ENCODE measurements around the gene ATXN1. TPM values are rescaled to one million over a fixed set of nuclear protein-coding genes. Genes with fewer than 3 reads are reported as not detected.
A peak's percentile ranks its signal among the peaks of the same experiment; 100 is the strongest.

Gene ATXN1
- total RNA-seq, 5 donors from 2014 or later (not counting 1 experiment from before 2014, with no cell fraction given): 65.1 to 101 (median 77.5) TPM

GRCh38 chr6:16305788-16306187 lies 455.5 kb downstream of the ATXN1 start:
- H3K4me1 ChIP-seq (ENCODE audit: control insufficient read depth in 1 of 2, extremely low read depth in 1 of 2, insufficient read depth in 2 of 2, low read length in 2 of 2): no peaks in the 10 kb centered on the region
- peaks cover 0 to 28% of the 10 kb centered on the region in 2 donors for H3K36me3 ChIP-seq (ENCODE audit: control insufficient read depth in 2 of 2, extremely low read depth in 1 of 2, insufficient read depth in 1 of 2, low read length in 1 of 2)
- no peak overlapping the region for H3K27ac Mint-ChIP-seq
- WGBS (ENCODE audit: insufficient coverage): 96% methylated on average over 11 of the region's 19 CpGs
- CTCF ChIA-PET: interaction anchor here in 1 of 2 donors (0.6 kb wide), 1 partner anchor 17 kb away, joined by 3 read pairs; no protein-coding TSS in a partner anchor
- no peaks in the 10 kb centered on the region for H3K4me1 Mint-ChIP-seq
- no peak overlapping the region for H3K27ac ChIP-seq (ENCODE audit: low read length)
- DNase-seq (no peak), ATAC-seq (replicated peaks in 1 of 4) (no peak)
- POLR2A ChIA-PET: no interaction called here
- H3K27me3 Mint-ChIP-seq: no peaks in the 10 kb centered on the region
- H3K36me3 Mint-ChIP-seq: peaks cover 45% of the 10 kb centered on the region
- no peak overlapping the region for H3K4me3 ChIP-seq (ENCODE audit: control insufficient read depth in 1 of 2, extremely low read depth in 1 of 2, low read length in 1 of 2)
- no peaks in the 10 kb centered on the region for H3K9me3 Mint-ChIP-seq
- no peaks in the 10 kb centered on the region for H3K9me3 ChIP-seq
- H3K4me3 Mint-ChIP-seq: no peak overlapping the region
- no peaks in the 10 kb centered on the region for H3K27me3 ChIP-seq (replicated peaks in 1 of 2; ENCODE audit: control insufficient read depth in 2 of 2, extremely low read depth in 1 of 2, insufficient read depth in 2 of 2, low read length in 1 of 2)

GRCh38 chr6:16305246-16305725 lies 456.0 kb downstream of the ATXN1 start:
- ChIA-PET POLR2A (no interaction called here), CTCF (interaction anchor here (0.6 to 0.7 kb wide), 2 partner anchors 17 to 542 kb away, joined by 3 to 4 read pairs; no protein-coding TSS in a partner anchor)
- Histone ChIP-seq H3K4me1 (ENCODE audit: control insufficient read depth in 1 of 2, extremely low read depth in 1 of 2, insufficient read depth in 2 of 2, low read length in 2 of 2) (no peaks in the 10 kb centered on the region), H3K9me3 (no peaks in the 10 kb centered on the region), H3K36me3 (ENCODE audit: control insufficient read depth in 2 of 2, extremely low read depth in 1 of 2, insufficient read depth in 1 of 2, low read length in 1 of 2) (peaks cover 0 to 28% of the 10 kb centered on the region in 2 donors), H3K4me3 (ENCODE audit: control insufficient read depth in 1 of 2, extremely low read depth in 1 of 2, low read length in 1 of 2) (no peak overlapping the region), H3K27me3 (replicated peaks in 1 of 2; ENCODE audit: control insufficient read depth in 2 of 2, extremely low read depth in 1 of 2, insufficient read depth in 2 of 2, low read length in 1 of 2) (no peaks in the 10 kb centered on the region), H3K27ac (ENCODE audit: low read length) (no peak overlapping the region)
- H3K36me3 Mint-ChIP-seq: peaks cover 45% of the 10 kb centered on the region
- no peaks in the 10 kb centered on the region for H3K4me1 Mint-ChIP-seq
- no CpG with 5 or more reads among the region's 7 CpGs for WGBS (ENCODE audit: insufficient coverage)
- H3K27me3 Mint-ChIP-seq: no peaks in the 10 kb centered on the region
- H3K9me3 Mint-ChIP-seq: no peaks in the 10 kb centered on the region
- ATAC-seq (replicated peaks in 1 of 4) (no peak), DNase-seq (peak in 1 of 35 experiments; percentile 33)
- no peak overlapping the region for H3K27ac Mint-ChIP-seq
- no peak overlapping the region for H3K4me3 Mint-ChIP-seq

- peaks cover 3 to 29% of the 10 kb centered on the region in 2 donors for H3K36me3 ChIP-seq (ENCODE audit: control insufficient read depth in 2 of 2, extremely low read depth in 1 of 2, insufficient read depth in 1 of 2, low read length in 1 of 2)
- Mint-ChIP-seq H3K36me3 (peaks cover 42% of the 10 kb centered on the region), H3K4me3 (no peak overlapping the region), H3K27me3 (no peaks in the 10 kb centered on the region), H3K27ac (no peak overlapping the region), H3K9me3 (no peaks in the 10 kb centered on the region), H3K4me1 (no peaks in the 10 kb centered on the region)
- H3K27ac ChIP-seq (ENCODE audit: low read length): no peak overlapping the region
- ChIA-PET CTCF (no interaction called here), POLR2A (no interaction called here)
- DNase-seq (no peak), ATAC-seq (replicated peaks in 1 of 4) (no peak)
- no peaks in the 10 kb centered on the region for H3K4me1 ChIP-seq (ENCODE audit: control insufficient read depth in 1 of 2, extremely low read depth in 1 of 2, insufficient read depth in 2 of 2, low read length in 2 of 2)
- H3K4me3 ChIP-seq (ENCODE audit: control insufficient read depth in 1 of 2, extremely low read depth in 1 of 2, low read length in 1 of 2): no peak overlapping the region
- WGBS (ENCODE audit: insufficient coverage): 95% methylated on average over 19 of the region's 27 CpGs
- H3K27me3 ChIP-seq (replicated peaks in 1 of 2; ENCODE audit: control insufficient read depth in 2 of 2, extremely low read depth in 1 of 2, insufficient read depth in 2 of 2, low read length in 1 of 2): no peaks in the 10 kb centered on the region
- no peaks in the 10 kb centered on the region for H3K9me3 ChIP-seq
These were observed 458.3 kb downstream of the ATXN1 start for GRCh38 chr6:16302721-16303552.

GRCh38 chr6:16301511-16301910 lies 459.7 kb downstream of the ATXN1 start:
- POLR2A ChIA-PET: no interaction called here
- H3K27ac Mint-ChIP-seq: no peak overlapping the region

GRCh38 chr6:16299861-16300260 lies 461.4 kb downstream of the ATXN1 start:
- H3K9me3 Mint-ChIP-seq: no peaks in the 10 kb centered on the region
- ATAC-seq (replicated peaks in 1 of 4): no peak
- Histone ChIP-seq H3K27me3 (replicated peaks in 1 of 2; ENCODE audit: control insufficient read depth in 2 of 2, extremely low read depth in 1 of 2, insufficient read depth in 2 of 2, low read length in 1 of 2) (no peaks in the 10 kb centered on the region), H3K9me3 (no peaks in the 10 kb centered on the region), H3K36me3 (ENCODE audit: control insufficient read depth in 2 of 2, extremely low read depth in 1 of 2, insufficient read depth in 1 of 2, low read length in 1 of 2) (peaks cover 3 to 14% of the 10 kb centered on the region in 2 donors), H3K4me1 (ENCODE audit: control insufficient read depth in 1 of 2, extremely low read depth in 1 of 2, insufficient read depth in 2 of 2, low read length in 2 of 2) (no peaks in the 10 kb centered on the region), H3K4me3 (ENCODE audit: control insufficient read depth in 1 of 2, extremely low read depth in 1 of 2, low read length in 1 of 2) (no peak overlapping the region), H3K27ac (ENCODE audit: low read length) (no peak overlapping the region)
- H3K27ac Mint-ChIP-seq: no peak overlapping the region
- no peaks in the 10 kb centered on the region for H3K4me1 Mint-ChIP-seq
- DNase-seq: no peak
- WGBS (ENCODE audit: insufficient coverage): no CpG with 5 or more reads among the region's 3 CpGs
- ChIA-PET CTCF (no interaction called here), POLR2A (no interaction called here)
- no peaks in the 10 kb centered on the region for H3K27me3 Mint-ChIP-seq
- no peak overlapping the region for H3K4me3 Mint-ChIP-seq
- H3K36me3 Mint-ChIP-seq: peaks cover 25% of the 10 kb centered on the region

More at GRCh38 chr6:16301511-16301910, 459.7 kb downstream of the ATXN1 start:
- Mint-ChIP-seq H3K27me3 (no peaks in the 10 kb centered on the region), H3K4me1 (no peaks in the 10 kb centered on the region), H3K4me3 (no peak overlapping the region), H3K9me3 (no peaks in the 10 kb centered on the region), H3K36me3 (peaks cover 36% of the 10 kb centered on the region)
- Histone ChIP-seq H3K4me3 (ENCODE audit: control insufficient read depth in 1 of 2, extremely low read depth in 1 of 2, low read length in 1 of 2) (no peak overlapping the region), H3K27me3 (replicated peaks in 1 of 2; ENCODE audit: control insufficient read depth in 2 of 2, extremely low read depth in 1 of 2, insufficient read depth in 2 of 2, low read length in 1 of 2) (no peaks in the 10 kb centered on the region), H3K9me3 (no peaks in the 10 kb centered on the region), H3K36me3 (ENCODE audit: control insufficient read depth in 2 of 2, extremely low read depth in 1 of 2, insufficient read depth in 1 of 2, low read length in 1 of 2) (peaks cover 3 to 27% of the 10 kb centered on the region in 2 donors), H3K27ac (ENCODE audit: low read length) (no peak overlapping the region), H3K4me1 (ENCODE audit: control insufficient read depth in 1 of 2, extremely low read depth in 1 of 2, insufficient read depth in 2 of 2, low read length in 2 of 2) (no peaks in the 10 kb centered on the region)
- CTCF ChIA-PET: no interaction called here
- WGBS (ENCODE audit: insufficient coverage): 80% methylated on average over 2 of the region's 7 CpGs
- DNase-seq (no peak), ATAC-seq (replicated peaks in 1 of 4) (no peak)

GRCh38 chr6:16296061-16296670 lies 465.1 kb downstream of the ATXN1 start:
- 96% methylated on average over 5 of the region's 7 CpGs for WGBS (ENCODE audit: insufficient coverage)
- Histone ChIP-seq H3K9me3 (no peaks in the 10 kb centered on the region), H3K27me3 (replicated peaks in 1 of 2; ENCODE audit: control insufficient read depth in 2 of 2, extremely low read depth in 1 of 2, insufficient read depth in 2 of 2, low read length in 1 of 2) (no peaks in the 10 kb centered on the region), H3K4me1 (ENCODE audit: control insufficient read depth in 1 of 2, extremely low read depth in 1 of 2, insufficient read depth in 2 of 2, low read length in 2 of 2) (no peaks in the 10 kb centered on the region), H3K4me3 (ENCODE audit: control insufficient read depth in 1 of 2, extremely low read depth in 1 of 2, low read length in 1 of 2) (no peak overlapping the region), H3K36me3 (ENCODE audit: control insufficient read depth in 2 of 2, extremely low read depth in 1 of 2, insufficient read depth in 1 of 2, low read length in 1 of 2) (peaks cover 3% of the 10 kb centered on the region in 2 donors), H3K27ac (ENCODE audit: low read length) (no peak overlapping the region)
- DNase-seq: no peak
- no peak overlapping the region for H3K27ac Mint-ChIP-seq
- POLR2A ChIA-PET: interaction anchor here in 1 of 2 donors (0.7 kb wide), 1 partner anchor 19 kb away, joined by 10 read pairs; no protein-coding TSS in a partner anchor
- peaks cover 7% of the 10 kb centered on the region for H3K36me3 Mint-ChIP-seq
- CTCF ChIA-PET: no interaction called here
- H3K4me1 Mint-ChIP-seq: no peaks in the 10 kb centered on the region
- H3K9me3 Mint-ChIP-seq: no peaks in the 10 kb centered on the region
- no peak for ATAC-seq (replicated peaks in 1 of 4)
- H3K4me3 Mint-ChIP-seq: no peak overlapping the region
- no peaks in the 10 kb centered on the region for H3K27me3 Mint-ChIP-seq
